GM21447 (cell line): Measurements from ENCODE around the gene LIMS2.

Source experiments
- ATAC-seq: cut with Tn5 transposase; IDR thresholded peaks from one replicate; pipeline ENCODE4 v1.9.1; 2021; ENCODE audit not compliant: unreplicated experiment

LIMS2 gene

DNA sequence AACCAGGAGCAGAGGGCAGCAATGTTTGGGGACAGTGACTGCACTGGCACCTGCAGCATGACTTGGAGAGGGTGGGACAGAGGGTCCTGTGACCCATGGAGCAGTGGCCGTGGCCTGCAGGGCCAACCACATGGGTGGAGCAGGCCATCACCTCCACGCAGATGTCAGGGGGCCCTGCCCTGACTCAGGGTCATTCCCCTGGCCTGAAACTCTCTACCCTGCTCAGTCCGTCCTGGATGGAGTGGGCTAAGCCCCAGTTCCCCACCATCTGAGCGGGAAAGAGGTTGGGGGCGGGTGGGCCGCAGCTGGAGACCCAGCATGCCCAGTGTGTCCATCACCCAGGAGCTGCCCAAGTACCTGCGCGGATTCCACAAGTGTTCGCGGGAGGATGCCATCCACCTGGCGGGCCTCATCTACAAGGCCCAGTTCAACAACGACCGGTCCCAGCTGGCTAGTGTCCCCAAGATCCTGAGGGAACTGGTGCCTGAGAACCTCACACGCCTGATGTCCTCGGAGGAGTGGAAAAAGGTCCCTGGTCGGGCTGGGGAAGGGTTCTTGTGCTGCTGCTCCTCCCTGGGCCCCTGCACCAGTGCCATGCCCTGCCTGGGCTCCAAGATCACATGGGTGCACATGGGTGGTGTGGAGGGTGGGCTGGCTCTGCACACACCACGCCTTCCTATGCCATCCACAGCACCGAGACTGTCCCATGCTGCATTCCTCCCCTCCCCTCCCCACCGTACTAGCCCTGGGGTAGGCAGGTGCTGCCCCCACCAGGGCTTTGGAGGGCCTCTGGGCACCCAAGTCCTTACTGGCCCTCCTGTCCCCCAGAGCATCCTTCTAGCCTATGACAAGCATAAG lies 39.7 kb downstream of the LIMS2 start:
- ATAC-seq: no peak

GRCh38 chr2:127634626-127635379 lies 40.5 kb downstream of the LIMS2 start:
- ATAC-seq: no peak

DNA sequence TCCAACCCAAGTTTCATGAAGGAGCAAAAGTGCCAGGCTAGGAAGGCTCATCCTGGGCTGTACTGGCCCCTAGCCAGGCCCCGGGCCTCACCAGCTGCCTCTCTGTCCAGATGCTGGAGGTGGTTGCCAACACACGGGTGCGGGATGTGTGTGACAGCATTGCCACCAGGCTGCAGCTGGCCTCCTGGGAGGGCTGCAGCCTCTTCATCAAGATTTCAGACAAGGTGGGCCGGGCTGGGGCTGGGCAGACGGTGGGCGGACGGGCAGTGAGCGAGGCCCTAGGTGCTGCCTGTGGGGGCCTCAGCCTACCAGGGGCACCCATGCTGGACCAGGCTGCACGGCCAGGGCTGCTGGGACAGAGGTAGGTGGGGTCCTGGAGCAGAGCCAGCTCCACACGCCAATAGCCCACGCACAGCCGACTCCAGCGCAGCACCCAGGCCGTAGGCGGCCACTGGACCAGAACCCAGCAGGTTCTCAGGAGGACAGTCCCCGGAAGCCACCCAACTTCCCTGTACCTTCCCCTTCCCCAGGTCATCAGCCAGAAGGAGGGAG lies 41.2 kb downstream of the LIMS2 start:
- ATAC-seq: no peak

GRCh38 chr2:127633556-127634065 lies 41.7 kb downstream of the LIMS2 start:
- no peak for ATAC-seq

- no peak for ATAC-seq
Observed at GRCh38 chr2:127632592-127633489, 42.5 kb downstream of the LIMS2 start.

DNA sequence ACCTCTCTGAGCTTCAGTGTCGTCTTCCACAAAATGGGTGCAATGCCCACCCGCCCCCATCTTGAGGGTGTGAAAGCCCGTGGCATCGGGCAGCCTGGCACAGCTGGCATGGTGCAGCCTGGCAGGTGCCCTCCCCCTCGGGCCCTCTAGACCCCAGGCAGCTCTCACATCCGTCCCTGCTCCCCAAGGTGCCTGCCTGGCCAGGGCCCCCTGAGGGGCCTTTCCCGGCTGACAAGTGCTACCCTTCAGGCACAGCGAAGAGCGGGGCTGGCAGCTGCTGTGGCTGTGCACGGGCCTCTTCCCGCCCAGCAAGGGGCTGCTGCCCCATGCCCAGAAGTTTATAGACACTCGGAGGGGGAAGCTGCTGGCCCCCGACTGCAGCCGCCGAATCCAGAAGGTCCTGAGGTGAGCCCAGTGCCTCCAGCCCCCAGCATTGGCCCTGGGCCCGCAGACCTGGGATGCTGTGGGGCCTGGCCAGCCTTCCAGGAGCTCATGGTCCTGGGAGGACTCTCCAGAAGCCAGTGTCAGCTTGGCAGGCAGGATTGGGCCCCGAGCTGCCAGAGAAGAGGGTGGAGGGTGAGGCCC lies 43.2 kb downstream of the LIMS2 start:
- no peak for ATAC-seq

DNA sequence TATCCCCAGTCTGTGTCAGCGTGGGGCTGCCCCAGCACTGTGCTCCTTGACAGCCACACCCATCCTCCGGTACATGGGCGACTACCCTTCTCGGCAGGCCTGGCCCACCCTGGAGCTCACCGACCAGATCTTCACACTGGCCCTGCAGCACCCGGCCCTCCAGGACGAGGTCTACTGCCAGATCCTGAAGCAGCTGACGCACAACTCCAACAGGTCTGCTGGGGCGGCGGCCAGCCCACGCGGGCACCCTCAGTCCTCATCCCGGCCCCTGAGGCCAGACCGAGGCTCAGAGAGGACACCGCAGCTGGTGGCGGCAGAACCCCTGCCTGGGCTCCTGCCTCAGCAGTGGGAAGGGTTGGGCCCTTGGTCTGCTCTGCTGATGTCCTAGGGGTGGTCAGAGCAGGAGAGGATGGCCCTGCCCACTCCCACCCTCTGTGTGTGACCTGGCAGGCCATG lies 43.8 kb downstream of the LIMS2 start:
- no peak for ATAC-seq

- no peak for ATAC-seq
Observed at GRCh38 chr2:127630864-127631540, 44.3 kb downstream of the LIMS2 start.

- no peak for ATAC-seq
Observed at GRCh38 chr2:127630096-127630863, 45.0 kb downstream of the LIMS2 start.

DNA sequence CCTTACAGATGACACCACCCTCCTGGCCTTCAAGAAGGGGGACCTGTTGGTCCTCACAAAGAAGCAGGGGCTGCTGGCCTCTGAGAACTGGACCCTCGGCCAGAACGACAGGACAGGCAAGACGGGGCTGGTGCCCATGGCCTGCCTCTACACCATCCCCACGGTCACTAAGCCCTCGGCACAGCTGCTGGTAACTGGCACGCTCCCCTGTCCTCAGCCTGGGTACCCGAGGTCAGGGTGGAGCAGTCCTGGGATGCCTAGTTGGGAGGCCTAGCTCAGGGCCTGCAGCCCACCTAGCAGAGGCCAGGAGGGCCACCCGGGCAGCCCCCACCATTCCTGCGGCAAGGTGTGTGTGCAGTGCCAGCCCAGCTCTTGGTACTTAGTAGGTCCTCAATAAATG lies 45.7 kb downstream of the LIMS2 start:
- ATAC-seq: no peak

DNA sequence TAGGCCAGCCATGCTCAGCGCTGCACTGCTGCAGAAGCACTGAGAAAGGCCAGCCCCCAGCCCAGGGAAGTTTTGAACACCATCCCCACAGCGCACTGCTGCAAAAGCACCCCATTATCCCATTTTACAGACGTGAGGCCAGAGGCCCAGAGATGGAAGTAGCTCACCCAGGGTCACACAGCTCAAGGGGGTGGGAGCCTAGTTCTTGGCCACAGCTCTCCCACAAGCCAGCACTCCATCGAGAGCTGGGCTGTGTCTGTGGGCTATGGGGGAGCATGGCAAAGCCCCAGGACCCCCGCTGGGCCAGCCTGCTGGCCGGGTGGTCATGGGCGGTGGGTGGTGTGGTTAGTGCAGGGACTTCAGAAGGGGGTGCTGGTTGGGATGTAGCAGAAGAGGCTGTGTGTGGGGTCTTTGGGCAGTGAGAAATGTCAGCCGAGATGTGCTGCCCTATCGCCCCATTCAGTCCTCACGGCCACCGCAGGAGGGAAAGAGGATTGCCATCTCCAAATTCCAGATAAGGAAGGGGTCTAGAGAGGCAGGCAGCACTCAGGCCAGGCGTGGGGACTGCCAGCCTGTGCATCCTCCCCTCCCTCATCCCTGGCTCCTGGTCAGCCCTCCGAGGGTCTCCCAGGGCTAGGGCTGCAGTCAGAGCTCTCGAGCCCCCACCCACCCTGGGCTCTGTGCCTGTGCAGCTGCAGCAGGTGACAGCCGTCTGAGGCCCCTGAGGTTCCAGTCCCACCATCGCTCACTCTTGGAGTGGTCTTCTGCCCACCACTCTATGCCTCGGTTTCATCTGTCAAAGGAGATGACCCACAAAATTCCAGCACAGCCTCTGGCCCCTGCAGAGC lies 46.3 kb downstream of the LIMS2 start:
- no peak for ATAC-seq

DNA sequence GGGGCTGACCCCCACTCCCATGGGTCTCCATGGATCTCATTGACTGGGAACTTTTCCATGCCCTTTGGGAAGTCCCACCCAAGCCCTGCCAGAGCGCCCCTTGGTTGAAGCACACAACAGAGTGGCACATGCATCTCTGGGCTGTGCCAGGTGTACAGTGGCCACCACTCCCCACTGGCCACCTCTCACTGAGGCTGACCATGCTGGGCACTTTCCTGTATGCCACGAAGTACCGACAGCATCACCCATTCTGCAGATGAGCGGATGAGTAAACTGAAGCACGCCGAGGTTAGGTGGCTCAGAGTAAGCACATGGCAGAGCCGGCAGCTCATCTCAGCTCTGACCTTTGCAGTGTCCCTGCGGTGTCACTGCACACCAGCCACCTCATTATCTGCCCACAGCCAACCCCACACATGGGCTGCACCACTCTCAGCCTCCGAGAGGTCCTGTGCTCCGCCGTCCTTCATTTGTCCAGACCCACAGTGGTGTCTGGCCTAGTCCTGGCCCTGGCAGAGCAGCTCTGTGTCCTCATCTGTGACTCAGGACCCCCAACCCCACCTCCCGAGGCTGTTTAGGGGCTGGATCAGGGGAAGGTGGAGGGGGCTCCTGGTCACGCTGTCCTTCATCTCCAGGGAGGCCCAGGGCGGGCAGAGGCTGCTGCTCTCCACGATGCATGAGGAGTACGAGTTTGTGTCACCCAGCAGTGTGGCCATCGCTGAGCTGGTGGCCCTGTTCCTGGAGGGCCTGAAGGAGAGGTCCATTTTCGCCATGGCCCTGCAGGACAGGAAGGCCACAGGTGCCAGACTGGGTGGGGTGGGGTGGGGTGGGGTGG lies 47.4 kb downstream of the LIMS2 start:
- ATAC-seq: no peak

- no peak for ATAC-seq
Observed at GRCh38 chr2:127626917-127627739, 48.2 kb downstream of the LIMS2 start.

DNA sequence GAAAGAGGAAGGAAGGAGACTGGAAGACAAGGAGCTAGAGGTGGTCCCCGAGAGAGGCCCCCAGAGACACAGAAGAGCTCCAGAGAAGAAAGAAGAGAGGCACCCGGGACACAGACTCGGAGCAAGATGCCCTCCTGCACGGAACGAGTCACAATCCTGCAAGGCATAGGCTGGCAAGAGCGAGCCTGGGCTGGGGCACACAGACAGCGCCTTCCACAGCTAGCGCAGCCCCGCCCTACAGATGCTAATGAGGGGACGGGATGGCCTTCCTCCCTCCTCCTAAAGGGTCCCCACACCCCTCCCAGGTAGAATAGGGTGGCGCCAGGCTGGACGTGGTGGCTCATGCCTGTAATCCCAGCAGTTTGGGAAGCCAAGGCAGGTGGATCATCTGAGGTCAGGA lies 49.2 kb downstream of the LIMS2 start:
- ATAC-seq: no peak

DNA sequence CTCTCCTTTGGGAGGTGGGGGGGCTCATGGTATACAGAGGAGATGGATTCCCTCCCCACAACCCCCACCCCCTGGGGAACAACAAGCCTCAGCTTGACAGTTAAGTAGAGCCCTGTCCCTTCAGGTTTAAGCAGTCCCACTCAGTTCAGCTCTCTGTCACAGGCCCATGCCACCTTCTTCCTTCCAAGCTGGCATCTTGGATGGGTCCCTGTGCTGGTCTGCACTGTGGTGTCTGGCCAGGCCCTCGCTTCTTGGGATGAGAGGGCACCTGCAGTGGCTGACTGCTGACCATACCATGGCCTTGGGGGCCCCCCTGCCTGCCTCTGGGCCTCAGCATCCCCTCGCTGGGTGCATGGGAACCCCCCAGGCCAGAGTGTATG lies 49.8 kb downstream of the LIMS2 start:
- ATAC-seq: no peak
